GM21825 (cell line): ENCODE results near the gene L3HYPDH.
"Not testable (repeated sequence)": the region's sequence is repeated elsewhere in the genome, so short reads cannot be mapped to it uniquely, and the experiment has no call there.

ENCODE experiments used
- ATAC-seq: cut with Tn5 transposase; IDR thresholded peaks from one replicate; pipeline ENCODE4 v1.9.1; 2021; ENCODE audit warnings: mild to moderate bottlenecking, moderate library complexity; ENCODE audit not compliant: unreplicated experiment

The L3HYPDH gene

DNA sequence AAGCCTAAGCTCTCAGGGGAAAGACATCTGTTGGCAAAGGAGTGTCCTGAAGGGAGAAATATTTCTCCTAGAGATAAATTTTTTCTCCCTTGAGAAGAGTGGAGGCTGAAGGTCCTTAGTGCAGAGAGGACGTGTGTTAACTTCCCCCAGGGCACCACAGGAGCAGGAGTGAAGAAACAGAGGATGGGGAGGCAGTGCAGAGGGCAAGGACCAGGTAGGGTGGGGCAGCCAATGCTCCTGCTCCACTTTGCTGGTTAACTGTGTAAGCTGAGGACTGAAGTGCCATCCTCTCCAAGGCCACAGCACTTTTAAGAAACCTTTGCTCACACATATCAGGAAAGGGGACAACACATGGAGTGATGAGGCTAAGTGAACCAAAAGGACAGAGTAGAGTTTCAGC is 4.0 kb downstream of the L3HYPDH start:
- ATAC-seq, result no peak

- no peak for ATAC-seq
Observed at GRCh38 chr14:59478540-59478939, 5.7 kb downstream of the L3HYPDH start.

GRCh38 chr14:59475709-59476108 is 8.5 kb downstream of the L3HYPDH start:
- ATAC-seq, result no peak

DNA sequence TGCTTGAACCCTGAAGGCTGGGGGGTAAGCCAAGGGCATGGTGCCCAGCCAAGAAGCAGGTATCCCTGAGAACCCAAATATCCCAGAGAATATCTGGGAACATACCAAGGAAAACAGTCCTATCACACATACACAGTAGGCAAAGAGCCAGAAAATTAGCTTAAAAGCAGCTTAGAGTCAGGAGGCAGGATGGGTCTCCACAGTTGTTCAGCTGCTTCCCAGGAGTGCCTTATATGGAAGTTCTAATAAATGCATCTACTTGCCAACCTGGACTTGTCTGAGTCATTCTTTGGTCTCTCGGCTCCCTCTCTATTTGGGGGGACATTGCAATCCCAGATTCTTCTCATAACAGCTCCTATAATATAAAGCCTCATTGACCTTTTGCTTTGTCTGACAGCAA is 10.0 kb downstream of the L3HYPDH start:
- no peak for ATAC-seq

DNA sequence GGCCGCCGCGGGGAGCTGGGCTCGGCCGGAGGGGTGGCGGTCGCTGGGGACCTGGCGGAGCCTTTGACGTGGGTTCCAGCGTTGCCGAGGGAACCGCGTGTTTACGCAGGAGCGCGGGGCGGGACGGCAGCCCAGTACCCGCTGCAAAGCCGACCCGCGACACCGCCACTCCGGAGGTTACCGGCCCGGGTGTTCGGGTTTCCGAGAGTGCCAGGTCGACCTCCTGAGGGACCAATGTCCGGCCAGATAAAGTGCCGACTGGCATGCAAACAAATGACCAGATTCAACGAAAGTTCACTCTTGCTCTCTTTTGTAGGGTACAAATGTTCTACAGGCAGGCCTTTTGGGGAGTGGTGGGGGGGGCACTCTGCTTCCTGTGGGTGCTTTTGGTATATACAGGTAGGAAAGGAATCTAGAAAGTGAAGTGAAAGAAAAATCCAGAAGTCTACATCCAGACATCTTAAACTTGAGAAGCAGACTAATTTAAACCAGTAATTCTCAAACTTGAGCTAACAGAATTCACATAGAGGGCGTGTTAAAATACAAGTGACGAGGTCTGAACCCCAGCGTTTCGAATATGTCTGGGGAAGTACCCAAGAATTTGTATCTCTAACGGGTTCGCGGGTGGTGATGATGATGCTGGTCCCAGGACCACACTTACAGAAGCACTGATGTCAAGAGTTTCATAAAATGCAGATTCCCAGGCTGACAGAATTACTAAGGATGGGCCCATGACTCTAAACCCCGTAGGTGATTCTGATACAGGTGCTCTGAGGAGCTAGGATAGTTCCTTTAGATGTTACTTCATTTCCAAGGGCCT is 18.7 kb downstream of the L3HYPDH start, which contains the start of gene GPR135:
GPR135 (minus strand) TSS at position 65 of the 820 bp plus-strand sequence. CDS start 154 bp downstream, outside the sequence.
- peak; percentile 23 for ATAC-seq

GRCh38 chr14:59464486-59465315 is 19.5 kb downstream of the L3HYPDH start:
- peak; percentile 76 for ATAC-seq

DNA sequence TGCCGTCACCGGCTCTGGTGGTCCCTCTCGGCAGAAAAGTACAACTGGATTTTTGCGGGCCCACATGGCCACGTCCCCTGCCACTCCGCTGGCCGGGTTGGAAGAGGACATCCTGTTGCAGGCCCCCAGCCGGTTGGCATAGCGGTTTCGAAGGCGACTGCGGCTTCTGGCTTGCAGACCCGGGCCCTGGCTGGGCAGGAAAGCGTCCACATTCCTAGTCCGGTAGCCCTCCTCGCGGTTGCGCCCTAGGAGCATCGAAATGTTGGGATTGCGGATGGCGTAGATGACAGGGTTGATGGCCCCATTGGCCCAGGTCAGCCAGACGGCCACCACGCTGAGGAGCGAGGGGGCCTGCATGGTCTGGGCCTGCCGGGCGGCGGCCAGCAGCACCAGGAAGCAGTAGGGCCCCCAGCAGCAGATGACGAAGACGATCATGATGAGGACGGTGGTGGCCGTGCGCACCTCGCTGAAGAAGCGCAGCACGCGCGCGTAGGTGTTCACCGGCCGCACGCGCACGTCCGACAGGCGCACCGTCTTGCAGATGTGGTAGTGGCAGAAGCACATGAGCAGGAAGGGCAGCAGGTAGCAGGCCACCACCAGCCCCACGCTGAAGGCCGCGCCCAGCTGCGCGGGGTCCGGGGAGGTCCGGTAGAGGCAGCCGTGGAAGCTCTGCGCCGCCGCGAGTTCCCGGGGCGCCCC is 20.3 kb downstream of the L3HYPDH start:
- ATAC-seq, result peak; percentile 26

DNA sequence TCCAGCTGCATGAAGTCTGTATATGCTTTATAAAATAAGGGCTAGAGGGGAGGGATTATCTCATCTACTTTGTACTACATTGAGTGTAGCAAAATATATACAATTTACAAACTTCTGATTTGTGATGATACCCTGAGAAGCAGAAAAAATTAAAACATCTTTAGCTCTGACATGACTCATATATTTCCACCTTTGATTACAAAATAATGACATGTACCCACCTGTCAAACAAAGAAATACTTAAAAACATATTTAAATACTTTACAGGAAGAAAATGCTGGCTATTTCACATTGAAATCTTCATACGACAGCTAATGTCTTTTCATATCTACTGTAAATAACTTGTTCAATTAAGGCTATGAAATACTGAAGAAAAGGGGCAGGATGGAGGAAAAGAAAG is 22.3 kb downstream of the L3HYPDH start:
- no peak for ATAC-seq

GRCh38 chr14:59460378-59460777 is 23.8 kb downstream of the L3HYPDH start:
- ATAC-seq, result no peak

DNA sequence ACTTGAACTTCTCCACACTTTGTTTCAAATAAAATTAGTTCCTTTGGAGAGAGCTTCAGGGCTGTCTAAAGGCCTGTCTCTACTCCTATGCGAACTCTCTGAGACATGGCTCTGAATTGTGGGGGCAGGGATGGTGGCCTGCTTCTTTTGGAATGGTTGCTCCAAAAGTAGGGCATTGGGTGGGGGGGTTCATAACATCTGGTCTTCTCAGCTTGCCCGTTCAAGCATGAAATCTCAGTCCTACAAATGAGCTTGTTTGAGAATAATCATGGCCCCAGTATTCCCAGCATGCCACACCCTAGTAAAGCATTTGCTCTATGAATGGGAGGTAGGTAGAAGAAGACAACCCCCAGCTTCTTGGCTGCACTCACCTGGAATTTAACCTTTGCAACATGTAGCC is 25.7 kb downstream of the L3HYPDH start:
- no peak for ATAC-seq

DNA sequence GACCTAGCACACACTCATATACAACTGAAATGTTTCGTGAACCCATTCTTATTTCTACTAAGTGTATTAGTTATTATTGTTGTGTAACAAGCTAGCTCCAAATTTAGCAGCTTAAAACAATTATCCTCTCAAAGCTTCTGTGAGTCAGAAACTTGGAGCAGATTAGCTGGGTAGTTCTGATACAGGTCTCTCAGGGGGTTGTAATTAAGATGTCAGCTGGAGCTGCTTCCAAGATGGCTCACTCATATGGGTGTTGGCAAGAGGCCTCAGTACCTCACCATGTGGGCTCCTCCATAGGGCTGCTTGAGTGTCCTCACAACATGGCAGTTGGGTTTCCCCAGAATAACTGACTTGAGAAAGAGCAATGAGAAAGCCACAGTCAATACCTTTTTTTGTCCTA is 28.8 kb downstream of the L3HYPDH start:
- ATAC-seq, result no peak

GRCh38 chr14:59454139-59454538 is 30.1 kb downstream of the L3HYPDH start:
- ATAC-seq, result no peak

DNA sequence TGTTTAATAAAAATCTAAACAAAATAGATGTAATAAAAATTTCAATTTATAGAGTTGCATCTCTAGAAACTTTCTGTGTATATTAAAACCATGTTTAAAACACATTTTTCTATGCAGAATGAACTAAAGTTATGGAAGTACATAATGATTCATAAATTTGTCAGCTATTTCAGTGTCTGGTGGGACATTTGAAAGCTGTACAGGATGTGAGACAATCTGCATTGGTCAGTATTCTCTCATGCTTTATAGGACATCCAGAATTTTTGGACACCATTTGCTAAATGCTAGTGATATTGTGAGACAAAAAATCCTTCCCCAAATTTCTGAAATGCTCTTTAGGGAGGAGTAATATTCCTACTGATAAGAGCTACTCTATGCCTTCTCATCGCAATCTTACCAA is 32.4 kb downstream of the L3HYPDH start:
- no peak for ATAC-seq

- ATAC-seq, result no peak
Observed at GRCh38 chr14:59450716-59451115, 33.5 kb downstream of the L3HYPDH start.

- ATAC-seq, result not testable (repeated sequence)
Observed at GRCh38 chr14:59448673-59449072, 35.5 kb downstream of the L3HYPDH start.

DNA sequence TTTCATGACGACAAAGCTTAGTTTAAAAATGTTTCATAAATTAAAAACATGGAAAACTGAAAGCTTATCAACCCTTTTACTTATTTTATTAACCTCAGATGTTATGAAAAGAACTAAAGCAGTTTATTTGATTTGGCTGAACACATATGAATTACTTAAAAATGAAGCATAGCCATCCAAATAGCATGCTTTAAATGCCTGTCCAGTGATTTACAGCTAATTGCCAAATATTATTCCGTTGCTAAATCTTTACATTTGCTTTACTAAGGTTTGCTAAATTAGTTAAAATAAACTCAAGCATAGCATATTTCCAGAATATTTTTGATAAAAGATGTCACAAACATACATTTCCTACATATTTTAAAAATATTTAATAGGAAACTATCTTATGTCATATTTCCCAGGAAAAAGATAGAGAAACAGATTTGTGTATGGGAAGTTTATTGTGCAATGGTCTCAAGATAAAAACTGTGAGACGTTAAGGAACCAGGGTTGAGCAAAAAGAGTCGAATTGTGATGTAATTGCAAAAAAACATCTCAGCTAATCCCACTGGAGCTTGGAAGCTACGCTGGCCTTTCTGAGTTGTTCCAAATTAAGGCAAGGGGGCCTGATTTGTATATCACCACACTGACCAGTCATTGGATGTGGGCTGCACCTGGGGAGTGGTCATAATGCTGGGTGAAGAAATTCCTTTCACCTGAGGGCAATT is 44.8 kb downstream of the L3HYPDH start:
- no peak for ATAC-seq

- ATAC-seq, result no peak
Observed at GRCh38 chr14:59438195-59438647, 46.0 kb downstream of the L3HYPDH start.

DNA sequence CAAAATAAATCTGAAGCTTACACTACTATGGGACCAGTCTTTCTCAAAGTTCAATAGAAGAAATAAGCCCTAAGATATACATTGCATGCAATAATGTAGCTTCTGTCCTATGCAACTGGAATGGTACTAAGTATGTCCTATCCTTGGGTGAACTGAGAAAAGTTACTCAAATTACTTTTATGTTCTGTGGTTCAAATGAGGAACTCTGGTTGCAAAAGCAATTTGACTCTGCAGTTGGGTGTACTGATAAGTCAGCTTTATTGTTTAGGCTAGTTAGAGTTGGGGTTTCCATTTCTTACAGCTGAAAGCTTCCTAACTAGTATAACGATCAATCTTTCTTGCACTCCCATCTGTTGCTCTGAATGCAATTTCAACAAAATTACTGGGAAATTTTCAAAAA is 48.2 kb downstream of the L3HYPDH start:
- no peak for ATAC-seq

DNA sequence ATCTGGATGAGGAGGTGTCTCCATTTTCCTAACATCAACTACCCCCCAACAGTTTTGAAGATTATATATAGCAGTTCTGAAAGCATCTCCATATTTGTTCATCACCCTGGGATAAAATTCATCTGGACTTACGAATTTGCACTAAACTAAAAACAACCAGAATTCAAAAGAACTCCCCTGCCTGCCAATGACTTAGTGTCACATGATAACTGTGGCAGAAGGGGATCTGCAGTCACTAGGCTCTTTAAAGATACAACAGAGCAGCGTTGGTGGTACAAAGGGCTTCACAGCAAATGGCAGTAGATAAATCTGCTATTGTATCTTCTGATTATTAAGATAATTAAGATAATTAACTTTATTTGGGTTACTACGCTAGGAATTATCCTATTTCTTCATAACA is 49.1 kb downstream of the L3HYPDH start:
- no peak for ATAC-seq

DNA sequence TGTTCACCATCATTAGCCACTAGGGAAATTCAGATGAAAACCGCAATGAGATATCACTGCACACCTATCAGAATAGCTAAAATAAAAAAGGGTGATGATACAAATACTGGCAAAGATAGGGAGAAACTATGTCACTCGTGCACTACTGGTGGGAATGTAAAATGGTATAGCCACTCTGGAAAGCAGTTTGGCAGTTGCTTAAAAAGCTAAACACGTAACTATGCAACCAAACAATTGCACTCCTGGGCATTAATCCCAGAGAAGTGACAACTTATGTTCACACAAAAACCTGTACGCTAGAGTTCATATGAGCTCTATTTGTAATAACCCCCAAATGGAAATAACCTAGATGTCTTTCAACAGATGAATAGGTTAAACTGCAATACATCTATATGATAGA is 54.4 kb downstream of the L3HYPDH start:
- no peak for ATAC-seq

GRCh38 chr14:59428581-59429012 is 55.6 kb downstream of the L3HYPDH start:
- ATAC-seq, result no peak
